IPS DF 6.9 (cell line): ENCODE data around the gene BAZ1B.
"Not testable (repeated sequence)": the region's sequence is repeated elsewhere in the genome, so short reads cannot be mapped to it uniquely, and the experiment has no call there.

Experiments
- DNase-seq: peaks from one replicate; pipeline ENCODE4 v3.0.0-alpha.2; 2013; ENCODE audit warnings: low read depth, low spot score
- H3K27ac ChIP-seq: one replicate; pipeline ENCODE4 v1.5.1; 2013; ENCODE audit warnings: low read length, control low read depth
- H3K27me3 ChIP-seq: 2 replicates; pipeline ENCODE4 v1.6.1; 2013; ENCODE audit warnings: mild to moderate bottlenecking, low read length; ENCODE audit not compliant: control insufficient read depth, insufficient read depth
- H3K36me3 ChIP-seq: 2 replicates; pipeline ENCODE4 v1.6.1; 2013; ENCODE audit warnings: low read length; ENCODE audit not compliant: control insufficient read depth, insufficient read depth
- H3K4me1 ChIP-seq: 2 replicates; pipeline ENCODE4 v1.6.1; 2013; ENCODE audit warnings: low read length; ENCODE audit not compliant: control insufficient read depth, insufficient read depth
- H3K4me3 ChIP-seq: 2 replicates; pipeline ENCODE4 v1.5.1; 2013; ENCODE audit warnings: mild to moderate bottlenecking, low read length
- H3K9me3 ChIP-seq: 2 replicates; pipeline ENCODE4 v1.6.1; 2013; ENCODE audit warnings: low read length, inconsistent platforms; ENCODE audit not compliant: control insufficient read depth, insufficient read depth
- WGBS: extraction: QIAGEN DNeasy Blood & Tissue Kit; methylation state at CpG from one replicate; pipeline ENCODE4 v1.1.7; 2013; ENCODE audit warnings: mixed read lengths, missing lambda C conversion rate; ENCODE audit not compliant: insufficient read length, insufficient coverage; 5-methylcytosine and 5-hydroxymethylcytosine counted together

The BAZ1B gene

GRCh38 chr7:73470208-73470607, 51.9 kb downstream of the BAZ1B start:
- no peak overlapping the region for H3K4me3 ChIP-seq
- H3K27me3 ChIP-seq, result no peaks in the 10 kb centered on the region
- no peaks in the 10 kb centered on the region for H3K9me3 ChIP-seq
- no CpG with 5 or more reads among the region's 5 CpGs for WGBS
- no peak for DNase-seq
- peaks cover 14% of the 10 kb centered on the region; the same call in 1 of the 2 replicates for H3K36me3 ChIP-seq
- H3K27ac ChIP-seq, result no peak overlapping the region
- H3K4me1 ChIP-seq, result no peaks in the 10 kb centered on the region

DNA sequence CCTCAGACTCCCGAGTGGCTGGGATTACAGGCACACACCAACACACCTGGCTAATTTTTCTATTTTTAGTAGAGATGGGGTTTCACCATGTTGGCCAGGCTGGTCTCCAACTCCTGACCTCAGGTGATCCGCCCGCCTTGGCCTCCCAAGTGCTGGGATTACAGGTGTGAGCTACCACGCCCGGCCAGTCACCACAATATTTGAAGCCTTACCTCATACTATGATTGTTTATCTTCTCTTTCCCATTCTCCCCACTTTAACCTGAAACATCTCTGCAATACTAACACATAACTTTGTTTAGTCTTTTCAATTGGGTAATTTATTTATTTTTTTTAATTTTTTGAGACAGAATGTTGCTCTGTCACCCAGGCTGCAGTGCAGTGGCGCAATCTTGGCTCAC, 55.0 kb downstream of the BAZ1B start:
- not testable (repeated sequence) for H3K4me3 ChIP-seq, H3K27ac ChIP-seq, H3K9me3 ChIP-seq, DNase-seq, H3K27me3 ChIP-seq, H3K4me1 ChIP-seq
- H3K36me3 ChIP-seq, result peaks cover 33% of the 10 kb centered on the region; the same call in 1 of the 2 replicates
- WGBS, result no CpG with 5 or more reads among the region's 6 CpGs

DNA sequence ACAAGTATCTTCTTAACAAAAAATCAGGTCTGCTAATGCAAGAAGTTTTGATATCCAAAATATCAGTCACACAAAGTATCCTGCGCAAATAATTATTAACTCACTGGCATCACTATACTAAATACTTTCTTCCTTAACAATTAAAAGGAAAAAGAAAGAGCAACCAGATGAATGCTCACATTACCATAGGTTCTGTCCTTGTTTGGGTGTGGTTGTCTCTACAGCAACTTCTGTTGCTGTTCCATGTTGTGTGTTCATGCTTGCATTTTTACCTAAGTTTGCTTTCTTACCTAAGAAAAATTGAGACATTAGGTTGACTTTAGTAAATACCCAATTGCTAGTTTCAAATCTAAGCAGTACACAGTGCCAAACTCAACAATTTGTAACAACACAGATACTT, 56.0 kb downstream of the BAZ1B start:
- Histone ChIP-seq H3K4me3 (no peak overlapping the region), H3K4me1 (no peaks in the 10 kb centered on the region), H3K27me3 (no peaks in the 10 kb centered on the region), H3K36me3 (peaks cover 37% of the 10 kb centered on the region; the same call in 1 of the 2 replicates), H3K27ac (no peak overlapping the region), H3K9me3 (no peaks in the 10 kb centered on the region)
- DNase-seq, result no peak
- WGBS, result no CpG with 5 or more reads among the region's 1 CpG

GRCh38 chr7:73463966-73464365, 58.1 kb downstream of the BAZ1B start:
- Histone ChIP-seq H3K4me3 (no peak overlapping the region), H3K9me3 (no peaks in the 10 kb centered on the region), H3K27me3 (no peaks in the 10 kb centered on the region), H3K36me3 (peaks cover 30% of the 10 kb centered on the region; the same call in 1 of the 2 replicates), H3K27ac (no peak overlapping the region), H3K4me1 (no peaks in the 10 kb centered on the region)
- no CpG with 5 or more reads among the region's 7 CpGs for WGBS
- DNase-seq, result no peak

DNA sequence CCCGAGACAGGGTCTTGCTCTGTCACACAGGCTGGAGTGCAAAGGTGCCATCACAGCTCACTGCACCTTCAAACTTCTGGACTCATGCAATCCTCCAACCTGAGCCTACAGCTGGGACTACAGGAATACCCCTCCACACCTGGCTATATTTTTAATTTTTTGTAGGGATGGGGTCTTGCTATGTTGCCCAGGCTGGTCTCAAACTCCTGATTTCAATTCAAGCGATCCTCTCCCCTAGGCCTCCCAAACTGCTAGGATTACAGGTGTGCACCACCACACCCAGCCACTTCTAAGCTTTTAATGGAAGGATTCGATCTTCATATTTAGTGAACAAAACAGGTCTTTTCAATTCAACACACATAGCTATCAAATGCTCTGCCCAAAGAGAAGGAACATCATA, 58.8 kb downstream of the BAZ1B start:
- Histone ChIP-seq H3K4me1 (no peaks in the 10 kb centered on the region), H3K27ac (no peak overlapping the region), H3K27me3 (no peaks in the 10 kb centered on the region), H3K9me3 (no peaks in the 10 kb centered on the region), H3K4me3 (no peak overlapping the region), H3K36me3 (peaks cover 31% of the 10 kb centered on the region; the same call in 1 of the 2 replicates)
- WGBS, result no CpG with 5 or more reads among the region's 3 CpGs
- no peak for DNase-seq

DNA sequence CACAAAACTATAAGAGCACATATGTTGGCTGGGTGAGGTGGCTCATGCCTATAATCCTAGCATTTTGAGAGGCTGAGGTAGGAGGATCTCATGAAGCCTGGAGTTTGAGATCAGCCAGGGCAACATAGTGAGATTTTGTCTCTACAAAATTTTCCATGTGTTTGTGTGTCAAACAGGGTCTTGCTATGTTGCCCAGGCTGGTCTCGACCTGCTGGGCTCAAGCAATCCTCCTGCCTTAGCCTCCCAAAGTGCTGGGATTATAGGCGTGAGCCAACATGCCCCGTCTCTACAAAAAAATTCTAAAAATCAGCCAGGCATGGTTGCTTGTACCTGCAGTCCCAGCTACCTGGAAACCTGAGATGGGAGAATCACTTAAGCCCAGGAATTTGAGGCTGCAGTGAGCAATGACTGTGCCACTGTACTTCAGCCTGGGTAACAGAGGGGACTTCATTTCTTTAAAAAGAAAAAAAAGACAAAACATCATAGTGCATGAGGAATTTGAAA, 60.3 kb downstream of the BAZ1B start:
- WGBS, result no CpG with 5 or more reads among the region's 3 CpGs
- Histone ChIP-seq H3K9me3 (no peaks in the 10 kb centered on the region), H3K36me3 (peaks cover 36% of the 10 kb centered on the region; the same call in 1 of the 2 replicates), H3K27me3 (no peaks in the 10 kb centered on the region), H3K4me1 (no peaks in the 10 kb centered on the region), H3K4me3 (no peak overlapping the region), H3K27ac (no peak overlapping the region)
- DNase-seq, result no peak

DNA sequence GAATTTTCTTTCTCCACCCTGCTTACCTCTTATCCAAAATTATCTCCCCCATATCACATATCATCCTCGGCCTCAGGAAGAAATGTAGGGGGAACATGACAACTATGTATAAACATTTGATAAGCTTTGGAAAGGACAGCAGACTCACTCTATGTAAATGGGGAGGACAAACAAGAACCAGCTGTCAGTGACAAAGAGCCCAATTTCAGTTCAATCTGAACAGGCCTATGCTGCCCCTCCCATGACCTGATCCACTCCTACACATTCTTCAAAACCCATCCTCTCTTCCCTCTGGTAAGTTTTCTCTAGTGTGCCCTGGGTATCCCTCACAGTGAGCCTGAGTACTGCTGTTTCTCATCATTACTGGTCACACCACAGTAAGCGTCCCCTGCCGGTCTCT, 67.7 kb downstream of the BAZ1B start:
- Histone ChIP-seq H3K36me3 (peaks cover 22% of the 10 kb centered on the region), H3K27ac (no peak overlapping the region), H3K9me3 (no peaks in the 10 kb centered on the region), H3K4me3 (no peak overlapping the region), H3K4me1 (no peaks in the 10 kb centered on the region), H3K27me3 (no peaks in the 10 kb centered on the region)
- no CpG with 5 or more reads among the region's 3 CpGs for WGBS
- DNase-seq, result no peak

- Histone ChIP-seq H3K36me3 (peaks cover 31% of the 10 kb centered on the region), H3K9me3 (no peaks in the 10 kb centered on the region), H3K27ac (no peak overlapping the region), H3K4me1 (no peaks in the 10 kb centered on the region), H3K4me3 (no peak overlapping the region), H3K27me3 (no peaks in the 10 kb centered on the region)
- no peak for DNase-seq
- no CpG with 5 or more reads among the region's 2 CpGs for WGBS
Measured at GRCh38 chr7:73452999-73453635, 69.0 kb downstream of the BAZ1B start.

- H3K4me3 ChIP-seq, result no peak overlapping the region
- no peak for DNase-seq
- peaks cover 27% of the 10 kb centered on the region for H3K36me3 ChIP-seq
Measured at GRCh38 chr7:73451780-73452398, 70.2 kb downstream of the BAZ1B start.

GRCh38 chr7:73449422-73449821, 72.7 kb downstream of the BAZ1B start:
- Histone ChIP-seq H3K36me3 (peaks cover 36% of the 10 kb centered on the region), H3K27ac (no peak overlapping the region), H3K9me3 (no peaks in the 10 kb centered on the region), H3K4me3 (no peak overlapping the region), H3K27me3 (no peaks in the 10 kb centered on the region), H3K4me1 (no peaks in the 10 kb centered on the region)
- no peak for DNase-seq
- WGBS, result no CpG with 5 or more reads among the region's 5 CpGs

More at GRCh38 chr7:73451780-73452398, 70.2 kb downstream of the BAZ1B start:
- Histone ChIP-seq H3K27ac (no peak overlapping the region), H3K4me1 (no peaks in the 10 kb centered on the region), H3K27me3 (no peaks in the 10 kb centered on the region), H3K9me3 (no peaks in the 10 kb centered on the region)
- no CpG with 5 or more reads among the region's 5 CpGs for WGBS
